K562 (cell line): ENCODE measurements around the gene SLC40A1. TPM values are rescaled to one million over a fixed set of nuclear protein-coding genes. Genes with fewer than 3 reads are reported as not detected.

Experiments
- ATAC-seq: fragments of 200-7000 bp; cut with Tn5 transposase; 3 replicates; pipeline ENCODE4 v1.9.1; 2020; ENCODE audit warnings: moderate library complexity
- BruUV-seq: library from RNA; stranded (reverse); fragments of 400-500 nt; replicated peaks from 2 replicates; lab custom pipeline; 2021; lab: Mats Ljungman, UMichigan
- CTCF ChIA-PET: fragments of 300-600 bp; formaldehyde crosslinking; extraction: SDS; loops from one replicate; lab custom pipeline; 2021; ENCODE audit warnings: low intra/inter-chr PET ratio; lab: Yijun Ruan, JAX
- POLR2A ChIA-PET: fragments of 300-600, 350-650 bp; sonication (Branson Sonifier 250); formaldehyde crosslinking; extraction: SDS; loops from one replicate; lab custom pipeline; 2021; ENCODE audit warnings: antibody characterized with exemption, inconsistent platforms; lab: Yijun Ruan, JAX
- DNase-seq, 4 experiments: peaks; one replicate each; pipeline versions ENCODE4 v3.0.0 to v3.0.0-alpha.2; 2011 to 2018; ENCODE audit warnings: low spot score in 3 of 4, mixed read lengths in 3 of 4; ENCODE audit errors: extremely low read depth in 1 of 4
- FAIRE-seq: peaks from 2 replicates; lab custom pipeline; 2011; peaks lifted over from hg19 to GRCh38; lab: Jason Lieb, UNC
- H2AFZ ChIP-seq: 2 replicates; pipeline ENCODE4 v1.6.0; 2011; ENCODE audit warnings: low read depth, low read length, control low read depth, inconsistent platforms
- H3K27ac ChIP-seq: fragments of 200-600 bp; 3 replicates; pipeline ENCODE4 v1.8.0; 2011; ENCODE audit warnings: low read depth, mild to moderate bottlenecking, control low read depth, inconsistent platforms, low read length, moderate library complexity, mixed read lengths; ENCODE audit errors: extremely low read depth
- H3K27me3 ChIP-seq, 2 experiments: fragments of 300-600 bp in 1 of 2; 2 replicates in 1 of 2; 3 replicates in 1 of 2; pipeline versions ENCODE4 v1.6.0 to v1.8.0; 2011; ENCODE audit warnings: inconsistent platforms in 2 of 2, low read length in 2 of 2, mild to moderate bottlenecking in 1 of 2, mixed read lengths in 1 of 2, moderate library complexity in 1 of 2; ENCODE audit not compliant: control insufficient read depth in 2 of 2, insufficient read depth in 2 of 2
- H3K36me3 ChIP-seq: fragments of 300-600 bp; 3 replicates; pipeline ENCODE4 v1.8.0; 2011; ENCODE audit warnings: mild to moderate bottlenecking, low read length, inconsistent platforms; ENCODE audit not compliant: control insufficient read depth, insufficient read depth
- H3K4me1 ChIP-seq, 2 experiments: fragments of 200-600 bp in 1 of 2; replicated peaks in 1 of 2; 2 replicates in 1 of 2; 3 replicates in 1 of 2; pipeline versions ENCODE4 v1.5.1 to v1.8.0; 2011; ENCODE audit warnings: inconsistent platforms in 2 of 2, low read length in 2 of 2, mild to moderate bottlenecking in 1 of 2, mixed read lengths in 1 of 2, moderate library complexity in 1 of 2; ENCODE audit not compliant: control insufficient read depth in 2 of 2, insufficient read depth in 2 of 2
- H3K4me2 ChIP-seq: 2 replicates; pipeline ENCODE4 v1.6.1; 2011; ENCODE audit warnings: low read length, control low read depth, inconsistent platforms, mixed read lengths; ENCODE audit not compliant: insufficient read depth
- H3K4me3 ChIP-seq: fragments of 200-600 bp; sonication (generic), shearing (Covaris generic); 2 replicates; pipeline ENCODE4 v1.5.1; 2016; ENCODE audit warnings: control low read depth, inconsistent platforms
- H3K79me2 ChIP-seq: fragments of 200-600 bp; 3 replicates; pipeline ENCODE4 v1.8.0; 2011; ENCODE audit warnings: low read length, inconsistent platforms; ENCODE audit not compliant: control insufficient read depth, insufficient read depth
- H3K9ac ChIP-seq, 2 experiments: 2 replicates each; pipeline versions ENCODE4 v1.6.0 to v1.6.1; 2011; ENCODE audit warnings: low read depth in 2 of 2, low read length in 2 of 2, control low read depth in 1 of 2, inconsistent platforms in 1 of 2, mild to moderate bottlenecking in 1 of 2, mixed read lengths in 1 of 2; ENCODE audit not compliant: insufficient read depth in 1 of 2
- H3K9me1 ChIP-seq: one replicate; pipeline ENCODE4 v1.6.0; 2011; ENCODE audit warnings: inconsistent platforms, mild to moderate bottlenecking, low read length, moderate library complexity; ENCODE audit not compliant: control insufficient read depth, insufficient read depth
- H3K9me3 ChIP-seq: replicated peaks from 2 replicates; pipeline ENCODE4 v1.5.1; 2011; ENCODE audit warnings: low read depth, low read length, inconsistent platforms; ENCODE audit not compliant: control insufficient read depth, insufficient read depth
- H4K20me1 ChIP-seq: replicated peaks from 2 replicates; pipeline ENCODE4 v1.6.1; 2011; ENCODE audit warnings: low read length, inconsistent platforms, mixed read lengths; ENCODE audit not compliant: control insufficient read depth, insufficient read depth
- ELF4 ChIP-seq: fragments of 450-650 bp; formaldehyde crosslinking; IDR thresholded peaks from 2 replicates; pipeline ENCODE4 v1.4.0; 2022; ENCODE audit warnings: missing genetic modification characterization
- ETV6 ChIP-seq, 3 experiments: fragments of 150-350 bp in 1 of 3; sonication (generic) in 1 of 3; formaldehyde crosslinking in 1 of 3; IDR thresholded peaks; 2 replicates each; pipeline versions ENCODE4 v1.6.1 to v1.8.0; 2014 to 2022; ENCODE audit warnings: borderline replicate concordance in 2 of 3, low read depth in 2 of 3, antibody characterized with exemption in 1 of 3, low read length in 1 of 3, mild to moderate bottlenecking in 1 of 3, missing genetic modification reagents in 1 of 3
- POLR2A ChIP-seq: fragments of 450-650 bp; conservative IDR thresholded peaks from 2 replicates; pipeline ENCODE4 v1.6.1; 2016
- POLR2AphosphoS5 ChIP-seq: IDR thresholded peaks from 2 replicates; pipeline ENCODE4 v1.6.1; 2011; ENCODE audit warnings: mild to moderate bottlenecking, low read depth, low read length, moderate library complexity; ENCODE audit not compliant: control insufficient read depth, insufficient read depth
- SPI1 ChIP-seq: IDR thresholded peaks from 2 replicates; pipeline ENCODE4 v1.6.1; 2011; ENCODE audit warnings: low read depth, low read length, control low read depth, borderline replicate concordance
- SUPT5H ChIP-seq: fragments of 450-650 bp; IDR thresholded peaks from 2 replicates; pipeline ENCODE4 v1.6.1; 2016
- WGBS: fragments of 100-300 bp; shearing (Covaris generic); methylation state at CpG from one replicate; pipeline ENCODE4 v1.1.6; 2016; ENCODE audit warnings: low coverage, mixed read lengths; ENCODE audit not compliant: insufficient coverage; ENCODE audit errors: missing lambda C conversion rate; 5-methylcytosine and 5-hydroxymethylcytosine counted together
- in situ Hi-C: fragments of 300-500 bp; cut with MboI; formaldehyde crosslinking; loops from 4 replicates; pipeline ENCODE4 v1.15.0; 2018; ENCODE audit warnings: inconsistent platforms, mixed read lengths
- intact Hi-C: fragments of 100-400 bp; cut with micrococcal nuclease; formaldehyde crosslinking; loops from 2 replicates; pipeline ENCODE4 v1.14.2; 2022
- polyA plus RNA-seq, 8 experiments: library from polyadenylated mRNA; depleted of rRNA in 4 of 8; stranded (reverse) in 5 of 8; unstranded in 3 of 8; fragments of >200 nt; fragmentation: Nextera tagmentation in 2 of 8; fragmentation: Illumina TruSeq in 1 of 8; extraction: Ambion mirVana in 2 of 8; extraction: Trizol in 1 of 8; gene quantifications; 2 replicates each; pipeline versions ENCODE4 v1.2.1 to v1.2.3, GENCODE V29; 2011 to 2014; ENCODE audit warnings: inconsistent platforms in 1 of 8, missing spikeins in 1 of 8
- total RNA-seq, 7 experiments: library from RNA; depleted of rRNA in 6 of 7; stranded (reverse); fragments of >200 nt in 6 of 7; fragmentation: Illumina TruSeq in 2 of 7; extraction: Trizol in 2 of 7; gene quantifications; 2 replicates each; pipeline versions ENCODE4 v1.2.1 to v1.2.3, GENCODE V29; 2011 to 2021; ENCODE audit warnings: low replicate concordance in 1 of 7

Gene SLC40A1
- total and polyA plus RNA-seq, 9 of the 15 experiments (the other 6 are each of a cell fraction or from before 2014, with no cell fraction given), result 42.2 to 95.9 (median 54.9) TPM

- Histone ChIP-seq H3K27ac (no peak overlapping the region), H3K4me3 (no peak overlapping the region), H3K27me3 (no peaks in the 10 kb centered on the region), H3K9me1 (no peaks in the 10 kb centered on the region), H3K9me3 (no peaks in the 10 kb centered on the region), H3K36me3 (peaks cover 37% of the 10 kb centered on the region), H3K9ac (no peak overlapping the region), H4K20me1 (0 out of 2 replicates have a peak, but pooled peaks cover 5% of the 10 kb centered on the region), H3K4me2 (no peak overlapping the region), H2AFZ (no peak overlapping the region), H3K4me1 (no peaks in the 10 kb centered on the region), H3K79me2 (peaks cover 16% of the 10 kb centered on the region)
- in situ Hi-C loops, result no loop called here
- FAIRE-seq (no peak), DNase-seq (no peak), ATAC-seq (peak; percentile 66)
- 77% methylated on average over 2 of the region's 2 CpGs for WGBS
- POLR2A ChIA-PET, result interaction anchor here (0.7 kb wide), 1 partner anchor 10 kb away, joined by 3 read pairs; no protein-coding TSS in a partner anchor
- TF ChIP-seq POLR2AphosphoS5, result 0 out of 2 replicates have a peak, but pooled peaks have one; percentile 28
- no peak for TF ChIP-seq ELF4 (CRISPR knock-in tag)
- TF ChIP-seq ETV6 (IDR thresholded peaks at IDR 0.05; ENCODE audit: borderline replicate concordance in 1 of 2, low read depth in 2 of 2, low read length in 1 of 2), result 0 out of 4 replicates have a peak, but pooled peaks of 1 of the 2 experiments have one; percentile 28
- no peak for TF ChIP-seq ETV6 (CRISPR knock-in tag; IDR thresholded peaks at IDR 0.05; ENCODE audit: borderline replicate concordance)
- TF ChIP-seq SPI1, result peak; percentile 8; the same call in 1 of the 2 replicates
- TF ChIP-seq POLR2A, result peak; percentile 45; the same call in 1 of the 2 replicates
- TF ChIP-seq SUPT5H, result peak; percentile 46; the same call in 1 of the 2 replicates
- CTCF ChIA-PET, result no interaction called here
- intact Hi-C loops, result no loop called here
- no TSS peak for BruUV-seq
Measured at GRCh38 chr2:189559579-189560272, 20.9 kb downstream of the SLC40A1 start.
